Epidermal melanocyte (primary cell): ENCODE results near the gene MAT2B.

Source experiments
- DNase-seq: peaks from one replicate; pipeline ENCODE4 v3.0.0; 2011; ENCODE audit warnings: low spot score; ENCODE audit not compliant: insufficient read length

The MAT2B gene

DNA sequence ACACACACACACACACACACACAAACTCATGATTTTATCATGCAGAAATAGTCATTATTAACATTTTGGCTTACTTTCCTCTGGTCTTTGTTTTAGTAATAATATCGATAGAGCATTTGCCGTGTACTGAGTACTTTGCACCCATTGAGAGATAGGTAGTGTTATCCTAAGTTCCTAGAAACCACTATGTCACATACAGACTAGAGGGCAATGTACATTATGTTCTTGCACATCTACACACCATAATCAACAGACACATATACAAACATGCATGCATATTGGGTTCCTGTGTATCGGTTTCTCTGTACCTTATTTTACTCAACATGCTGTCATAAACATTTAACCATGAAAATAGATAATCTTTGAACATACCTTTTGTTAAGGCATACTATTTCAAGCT lies 45.7 kb downstream of the MAT2B start:
- no peak for DNase-seq

DNA sequence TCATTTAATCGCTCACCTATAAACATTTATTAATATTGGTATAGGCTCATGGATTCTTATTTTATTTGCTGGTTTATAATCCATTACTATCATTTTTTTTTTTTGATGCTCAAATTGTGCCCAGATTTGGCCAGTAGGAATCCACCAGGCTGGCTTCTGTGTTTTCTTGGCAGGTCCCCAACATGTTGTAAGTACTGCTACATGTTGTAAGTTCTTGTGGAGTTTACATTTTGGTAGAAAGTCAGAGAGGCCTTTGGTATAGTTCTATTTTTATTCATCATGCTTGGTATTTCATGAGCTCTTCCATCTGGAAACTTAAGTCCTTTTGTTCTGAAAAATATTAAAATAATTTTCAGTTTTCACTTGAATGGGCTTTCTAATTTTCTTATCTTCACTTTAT lies 47.1 kb downstream of the MAT2B start:
- no peak for DNase-seq

DNA sequence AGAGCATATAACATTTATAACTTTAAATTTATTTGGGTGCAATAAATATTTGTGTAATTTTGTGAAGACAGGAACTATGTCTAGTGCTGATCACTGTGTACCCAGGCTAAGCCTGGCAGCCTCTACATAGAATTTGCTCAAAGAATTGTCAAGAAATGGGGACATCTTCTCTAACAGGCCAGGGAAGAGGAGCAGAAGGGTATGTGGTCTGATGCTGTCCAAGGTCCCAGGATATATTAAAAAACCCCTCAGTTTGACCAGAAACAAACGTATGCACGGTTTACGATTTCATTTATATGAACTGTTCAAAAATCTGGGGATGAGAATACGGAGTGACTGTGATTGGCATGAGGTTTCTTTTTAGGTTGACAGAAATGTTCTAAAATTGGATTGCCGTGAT lies 55.9 kb downstream of the MAT2B start:
- DNase-seq, result no peak

DNA sequence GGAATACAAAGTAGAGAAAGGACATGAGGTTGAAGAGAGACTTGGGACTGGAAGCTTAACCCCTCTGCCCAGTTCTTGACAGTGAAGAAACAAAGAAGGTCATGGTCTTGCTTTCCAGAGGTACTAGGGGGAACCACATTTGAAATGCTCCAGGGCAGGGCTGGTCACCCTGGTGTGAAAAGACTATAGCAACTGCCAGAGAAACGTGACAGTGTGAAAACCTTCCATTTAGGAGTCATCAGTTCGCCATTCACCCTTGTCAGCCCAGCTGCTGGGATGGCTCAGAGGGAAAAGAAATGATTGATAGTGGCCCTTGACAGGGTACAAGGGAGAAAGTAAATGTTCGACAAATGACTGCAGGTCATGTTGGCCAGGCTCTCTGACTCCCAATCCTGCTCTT lies 56.7 kb downstream of the MAT2B start:
- DNase-seq, result no peak

DNA sequence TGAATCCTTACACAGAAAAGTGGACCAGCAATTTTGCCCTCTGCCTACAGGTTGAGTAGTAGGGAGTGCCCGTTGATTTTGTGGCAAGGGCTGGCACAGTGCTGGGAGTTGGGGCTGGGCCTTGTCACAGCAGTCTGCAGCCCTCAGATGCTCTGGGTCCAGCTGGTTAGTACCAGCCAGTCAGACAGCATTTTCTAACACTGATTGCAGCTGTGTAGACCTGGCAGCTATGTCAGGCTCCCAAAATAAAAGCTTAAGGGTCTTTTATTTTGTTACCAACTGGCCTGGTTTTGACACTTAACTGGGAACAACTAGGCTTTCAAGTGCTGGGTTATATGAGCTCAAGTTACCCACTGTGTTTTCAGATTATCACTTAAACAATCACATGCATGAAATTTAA lies 57.7 kb downstream of the MAT2B start:
- no peak for DNase-seq

DNA sequence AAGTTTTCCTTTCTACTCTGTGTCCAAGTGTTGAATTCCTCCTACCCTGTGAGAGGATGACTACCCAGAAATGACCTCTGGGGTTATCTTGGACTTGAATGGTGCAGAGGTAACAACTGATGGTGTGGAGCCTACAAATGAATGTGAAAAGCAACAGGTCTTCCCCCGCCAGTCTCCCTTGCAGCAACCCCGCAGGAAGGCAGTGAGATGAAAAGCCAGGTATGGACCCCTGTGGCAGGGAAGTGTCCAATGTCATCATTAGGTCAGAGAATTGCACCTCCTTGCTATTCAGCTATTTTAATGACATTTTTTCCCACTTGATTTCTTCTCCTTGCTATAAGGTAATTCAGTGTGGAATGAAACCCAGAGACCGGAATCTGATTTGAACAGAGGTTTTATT lies 58.5 kb downstream of the MAT2B start:
- no peak for DNase-seq

DNA sequence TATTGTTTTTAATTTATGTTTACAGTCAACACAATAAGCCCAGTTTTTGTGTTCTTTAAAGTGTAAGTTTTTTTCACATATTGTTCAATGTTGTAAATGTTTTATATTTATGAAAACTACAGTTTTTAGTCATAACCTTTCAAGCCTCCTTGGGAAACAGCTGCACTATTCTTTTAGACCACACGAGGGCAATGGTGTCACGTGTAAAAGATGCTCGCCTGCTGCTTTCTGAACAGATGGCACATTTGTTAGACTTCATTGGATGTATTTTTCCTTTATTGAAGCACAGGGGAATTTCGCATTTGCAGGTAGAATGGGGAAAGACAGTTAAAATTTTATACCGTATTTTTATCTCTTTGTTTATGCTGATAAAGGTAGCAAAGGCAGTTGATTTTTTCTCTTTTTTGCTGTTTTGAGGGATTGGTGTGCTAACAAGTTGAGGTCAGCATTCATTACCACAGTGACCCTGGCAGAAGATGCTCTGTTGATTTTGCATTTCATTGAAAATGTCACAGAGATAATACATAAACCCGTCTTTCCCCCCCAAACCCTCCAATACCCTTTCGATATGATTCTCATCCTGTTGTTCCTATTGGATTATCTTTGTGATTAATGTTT lies 59.0 kb downstream of the MAT2B start:
- no peak for DNase-seq

DNA sequence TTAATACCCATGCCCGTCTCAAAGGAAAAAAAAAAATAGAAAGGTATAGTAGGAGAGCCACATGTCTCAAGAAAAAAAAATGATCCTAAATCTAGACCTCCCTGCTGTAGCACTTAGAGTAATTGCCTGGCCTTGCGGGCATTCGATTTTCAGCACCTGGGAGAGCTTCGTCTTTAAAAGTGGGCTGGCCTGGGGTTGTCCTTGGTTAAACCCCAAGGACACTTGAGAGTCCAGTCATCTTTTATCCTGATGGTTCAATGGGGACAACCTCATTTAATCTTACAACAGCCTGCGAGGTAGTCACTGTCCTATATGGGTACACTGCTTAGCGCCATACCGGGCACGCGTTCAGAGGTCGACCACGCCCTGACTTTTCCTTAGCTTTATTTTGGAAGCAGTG lies 60.1 kb downstream of the MAT2B start:
- DNase-seq, result no peak

DNA sequence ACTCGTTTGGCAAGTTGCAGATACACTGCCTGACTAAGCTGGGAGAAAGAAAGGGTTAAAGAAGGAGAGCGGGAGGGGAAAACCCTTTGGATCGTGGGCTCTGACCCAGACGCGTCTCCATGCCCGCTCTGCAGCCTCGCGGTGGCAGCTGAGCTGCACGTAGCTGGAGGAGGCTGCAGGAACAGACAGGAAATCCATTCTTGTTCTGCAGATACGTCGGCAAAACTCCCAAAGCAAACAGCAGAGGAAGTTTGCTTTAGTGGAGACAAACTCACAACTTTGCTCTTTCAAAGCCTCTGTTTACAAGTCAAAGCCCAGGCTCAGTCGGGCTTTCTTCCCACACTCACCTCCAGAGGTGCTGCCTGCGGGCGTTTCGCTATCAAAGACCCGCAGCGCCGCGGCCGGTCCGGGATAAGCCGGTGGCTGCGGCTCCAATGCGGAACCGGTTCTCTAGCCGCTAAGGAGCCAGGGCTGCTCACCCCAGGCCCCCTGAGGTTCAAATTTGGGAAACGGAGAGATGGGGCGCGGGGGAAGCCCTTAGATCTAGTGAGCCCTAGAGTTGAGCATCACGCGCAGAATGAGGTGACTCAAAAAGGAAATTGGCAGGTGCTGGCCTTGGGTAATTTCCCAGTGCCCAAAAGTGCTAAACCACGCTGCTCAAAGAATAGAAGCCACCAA lies 60.7 kb downstream of the MAT2B start:
- no peak for DNase-seq

DNA sequence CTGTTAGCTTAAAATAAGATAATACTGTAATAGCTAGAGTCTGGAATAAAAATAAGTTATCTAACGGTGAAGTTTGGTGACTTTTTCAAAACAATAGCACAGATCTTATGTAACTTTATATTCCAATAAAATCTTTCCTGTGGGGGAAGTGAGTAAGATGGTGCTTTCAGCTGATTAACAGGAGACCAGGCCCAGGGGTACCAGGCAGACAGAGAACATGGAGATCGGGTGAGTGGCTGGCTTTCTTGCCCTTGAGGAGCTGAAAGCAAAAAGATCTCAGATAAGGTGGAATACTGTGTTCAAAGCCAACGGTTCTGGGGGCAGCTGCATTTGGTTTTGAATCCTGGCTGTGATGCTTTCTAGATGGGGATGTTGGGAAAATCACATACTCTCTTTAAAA lies 61.3 kb downstream of the MAT2B start:
- DNase-seq, result no peak

DNA sequence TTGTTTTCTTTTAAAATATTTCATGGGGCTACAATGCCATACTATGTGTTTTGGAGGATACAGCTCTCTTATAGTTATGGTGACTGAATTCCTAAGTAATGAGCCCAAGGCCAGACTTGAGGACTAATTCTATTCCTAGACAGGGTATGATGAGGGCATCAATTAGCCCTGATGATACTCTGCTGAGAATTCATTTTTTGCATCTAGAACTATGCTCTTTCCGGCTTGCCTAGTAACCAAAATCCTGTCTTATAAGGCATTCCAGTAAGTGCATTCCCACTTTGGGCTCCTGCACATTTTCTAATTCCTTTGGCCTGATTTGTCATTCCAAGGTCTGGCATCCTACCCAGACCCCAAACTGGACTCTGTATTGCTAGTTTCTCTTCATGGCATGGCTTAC lies 62.4 kb downstream of the MAT2B start:
- no peak for DNase-seq
